COLO829 (cell line): Measurements from ENCODE around the gene HOXA13.

Experiments used
- DNase-seq: peaks from one replicate; pipeline ENCODE4 v3.0.0; 2012; ENCODE audit warnings: low spot score

HOXA13 gene

DNA sequence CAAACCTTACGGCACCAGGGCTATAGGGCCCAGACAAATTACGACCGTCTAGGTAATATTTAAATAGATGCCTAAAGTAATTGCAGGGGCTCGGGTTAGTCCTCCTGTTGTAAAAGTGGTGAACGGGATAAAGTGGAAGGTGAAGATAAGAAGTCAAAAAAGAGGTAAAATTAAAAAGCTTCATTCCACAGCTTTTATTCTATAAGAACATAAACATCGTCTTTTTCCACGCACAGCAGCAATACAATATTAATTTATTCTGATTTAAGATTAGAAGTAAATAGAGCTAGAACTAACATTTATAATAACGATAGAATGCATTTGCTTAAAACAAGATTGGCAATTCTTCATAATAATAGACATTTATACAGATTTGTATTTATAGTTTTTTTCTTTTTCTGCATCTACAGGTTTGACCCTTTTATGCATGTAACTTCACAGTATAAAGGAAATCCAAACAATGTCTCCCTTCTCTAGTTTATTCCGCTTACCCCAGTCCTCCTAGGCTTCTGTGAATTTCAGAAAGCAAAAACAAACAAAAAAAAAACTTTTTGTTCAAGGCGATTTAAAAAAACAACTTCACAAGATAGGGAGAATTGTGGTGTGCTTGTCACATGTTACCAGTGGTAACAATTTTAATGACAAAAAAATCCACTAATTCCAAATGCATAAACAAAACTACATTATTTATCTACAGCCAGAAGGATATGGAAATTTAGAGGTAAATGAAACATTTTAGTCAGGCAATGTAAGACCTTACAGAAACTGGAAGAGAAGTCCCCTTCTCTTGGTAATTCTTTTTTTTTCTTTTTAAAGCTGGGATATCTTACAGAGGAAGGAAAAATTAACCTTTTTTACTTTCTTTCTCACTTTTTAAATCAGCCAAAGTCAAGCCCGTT lies 29.2 kb downstream of the HOXA13 start:
- no peak for DNase-seq

DNA sequence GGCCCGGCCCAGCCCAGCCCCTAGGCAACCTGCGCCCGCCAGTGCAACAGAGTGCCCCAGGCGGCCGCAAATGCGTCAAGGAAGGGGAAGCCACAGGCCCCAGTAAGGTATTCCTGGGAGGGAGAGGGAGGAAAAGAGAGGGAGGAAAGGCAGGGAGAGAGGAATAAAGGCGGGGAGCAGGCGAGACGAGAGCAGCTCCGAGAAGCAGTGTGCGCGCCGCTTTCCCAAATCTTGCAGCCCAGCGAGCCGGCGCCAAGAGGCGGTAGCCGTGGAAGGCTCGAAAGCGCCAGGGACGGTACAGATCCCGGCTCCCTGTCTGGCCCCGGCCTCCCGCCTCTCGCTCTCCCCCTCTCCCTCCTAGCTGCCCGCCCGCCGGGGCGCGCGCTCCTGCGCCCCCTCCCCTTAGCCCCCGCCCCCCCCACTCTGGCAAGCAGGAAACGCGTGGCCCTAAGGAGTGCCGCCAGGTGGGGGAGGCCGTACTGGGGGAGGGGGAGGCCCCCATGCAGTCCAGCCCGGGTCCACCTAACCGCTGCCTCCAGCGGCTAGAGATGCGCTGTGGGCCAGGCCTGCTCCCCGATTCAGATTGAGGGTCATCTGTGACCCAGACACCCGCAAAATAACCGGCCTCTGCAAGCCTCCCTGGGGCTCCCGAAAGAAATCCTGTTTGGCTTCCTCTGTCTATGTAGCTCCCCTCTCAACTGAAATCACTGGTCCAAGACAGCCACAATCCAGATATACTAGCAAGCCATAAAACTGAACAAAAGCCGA lies 30.0 kb downstream of the HOXA13 start:
- no peak for DNase-seq

DNA sequence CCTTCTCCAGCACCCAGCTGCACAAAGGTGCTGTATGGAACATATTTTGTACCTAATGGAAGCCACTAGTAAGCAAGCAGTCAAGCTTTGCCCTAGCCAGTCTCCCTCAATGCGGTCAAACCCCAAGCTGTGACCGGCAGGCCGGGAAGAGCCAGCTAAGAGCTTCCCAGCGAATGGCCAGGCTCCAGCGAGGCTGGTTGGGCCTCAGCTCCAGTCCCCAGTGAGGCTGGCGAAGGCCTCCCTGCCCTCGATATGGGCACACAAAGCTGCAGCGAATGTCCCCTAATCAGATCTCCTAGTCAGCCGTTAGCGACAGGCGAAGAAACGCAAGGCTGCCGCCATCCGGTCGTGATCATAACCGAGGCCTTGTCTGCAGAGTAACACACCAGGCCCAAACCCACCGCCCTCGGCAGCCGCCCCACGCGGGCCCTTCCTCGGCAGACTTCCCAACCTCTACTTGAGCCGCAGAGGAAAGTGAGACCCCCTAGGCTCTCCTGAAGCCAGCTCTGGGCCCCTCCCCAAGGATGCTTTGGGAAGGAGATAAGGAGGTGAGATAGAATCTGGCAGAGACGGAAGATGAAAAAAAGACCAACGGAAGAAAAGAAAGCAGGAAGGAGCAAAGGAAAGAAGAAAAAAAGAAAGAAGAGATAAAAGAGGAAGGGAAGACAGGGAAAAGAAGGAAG lies 31.5 kb downstream of the HOXA13 start:
- no peak for DNase-seq

DNA sequence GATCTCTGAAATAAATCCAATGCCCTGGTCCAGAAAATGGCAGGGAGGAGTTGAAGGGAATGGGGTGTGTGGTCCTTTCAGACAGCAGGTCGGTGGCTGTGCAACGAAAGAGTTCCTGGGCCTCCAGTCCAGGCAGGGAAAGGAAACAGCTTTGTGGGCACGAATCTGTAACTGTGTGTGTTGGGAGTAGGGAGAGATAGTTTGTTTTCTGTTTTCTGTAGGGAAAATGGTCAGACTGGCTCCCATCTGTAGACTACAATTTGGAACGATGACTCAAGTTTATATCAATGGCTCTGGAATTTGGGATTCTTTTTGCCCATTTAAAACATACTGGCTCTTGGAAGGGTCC lies 32.0 kb downstream of the HOXA13 start:
- DNase-seq, result no peak

DNA sequence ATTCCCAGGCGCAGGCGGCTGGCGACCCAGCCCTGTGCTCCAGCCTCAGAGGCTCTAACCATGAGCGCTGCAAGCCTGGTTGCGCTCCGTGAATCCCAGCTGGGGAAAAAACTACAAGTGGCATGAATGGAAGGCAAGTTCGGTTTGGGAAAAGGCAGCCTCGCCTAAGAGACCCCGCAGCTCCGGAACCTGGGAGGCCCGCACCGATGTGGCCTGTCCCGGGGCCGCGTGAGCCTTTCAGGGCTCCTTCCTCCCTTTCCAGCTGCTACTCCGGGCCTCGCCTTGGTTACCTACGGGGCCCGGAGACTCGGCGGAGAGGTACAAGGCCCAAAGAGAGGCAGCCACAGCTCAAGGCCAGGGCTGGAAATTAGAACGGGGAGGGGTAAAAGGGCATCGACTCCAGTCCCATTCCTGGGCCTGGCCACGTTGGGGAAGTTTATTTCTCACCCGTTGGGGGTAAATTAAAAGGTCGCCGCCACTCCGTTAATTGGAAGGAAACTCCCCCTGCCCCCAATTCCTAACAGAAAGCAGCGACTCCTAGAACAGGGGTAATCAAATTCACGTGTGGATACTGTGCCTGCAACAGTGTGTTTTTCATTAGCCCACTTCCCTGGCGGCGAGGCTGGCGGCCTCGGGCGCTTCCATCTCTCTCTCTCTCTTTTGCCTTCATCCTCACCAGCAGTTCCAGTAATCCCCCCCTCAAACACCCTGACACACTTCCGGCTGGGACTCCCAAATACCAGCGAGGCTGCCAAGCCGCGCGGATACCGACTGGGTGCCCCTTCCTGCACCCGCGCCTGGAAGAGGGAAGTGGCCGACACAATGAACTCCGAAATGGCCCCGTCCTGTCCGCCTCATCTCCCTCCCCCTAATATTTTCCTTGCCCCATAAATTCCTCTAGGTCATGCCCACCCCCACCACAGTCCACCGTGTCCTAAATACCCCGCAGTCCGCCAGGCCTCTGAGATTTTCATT lies 33.1 kb downstream of the HOXA13 start:
- DNase-seq, result no peak

DNA sequence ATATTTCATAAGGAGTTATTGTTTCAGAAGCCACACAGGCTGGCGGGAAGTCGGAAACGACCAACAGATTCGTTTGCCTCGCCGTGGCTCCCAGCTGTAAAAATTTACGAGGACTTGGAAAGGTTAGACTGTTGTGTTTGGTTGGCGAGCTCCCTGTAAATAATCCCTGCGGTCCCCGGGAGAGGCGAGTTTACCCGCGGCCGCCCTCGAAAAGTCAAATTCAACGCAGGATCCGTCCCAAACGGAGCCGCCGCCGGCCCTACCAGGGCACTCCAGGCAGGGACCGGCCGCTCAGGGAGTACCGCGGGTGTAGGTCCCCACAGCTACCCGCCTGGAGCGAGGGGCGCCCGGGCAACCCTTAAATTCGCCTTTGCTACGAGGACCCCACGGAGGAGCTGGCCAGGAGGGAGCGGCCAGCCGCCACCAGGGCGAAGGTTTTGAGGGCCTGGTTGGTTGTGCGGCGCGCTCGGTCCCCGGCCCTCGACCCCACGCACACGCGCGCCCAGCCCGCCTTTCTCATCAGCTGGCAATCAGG lies 33.8 kb downstream of the HOXA13 start:
- no peak for DNase-seq

DNA sequence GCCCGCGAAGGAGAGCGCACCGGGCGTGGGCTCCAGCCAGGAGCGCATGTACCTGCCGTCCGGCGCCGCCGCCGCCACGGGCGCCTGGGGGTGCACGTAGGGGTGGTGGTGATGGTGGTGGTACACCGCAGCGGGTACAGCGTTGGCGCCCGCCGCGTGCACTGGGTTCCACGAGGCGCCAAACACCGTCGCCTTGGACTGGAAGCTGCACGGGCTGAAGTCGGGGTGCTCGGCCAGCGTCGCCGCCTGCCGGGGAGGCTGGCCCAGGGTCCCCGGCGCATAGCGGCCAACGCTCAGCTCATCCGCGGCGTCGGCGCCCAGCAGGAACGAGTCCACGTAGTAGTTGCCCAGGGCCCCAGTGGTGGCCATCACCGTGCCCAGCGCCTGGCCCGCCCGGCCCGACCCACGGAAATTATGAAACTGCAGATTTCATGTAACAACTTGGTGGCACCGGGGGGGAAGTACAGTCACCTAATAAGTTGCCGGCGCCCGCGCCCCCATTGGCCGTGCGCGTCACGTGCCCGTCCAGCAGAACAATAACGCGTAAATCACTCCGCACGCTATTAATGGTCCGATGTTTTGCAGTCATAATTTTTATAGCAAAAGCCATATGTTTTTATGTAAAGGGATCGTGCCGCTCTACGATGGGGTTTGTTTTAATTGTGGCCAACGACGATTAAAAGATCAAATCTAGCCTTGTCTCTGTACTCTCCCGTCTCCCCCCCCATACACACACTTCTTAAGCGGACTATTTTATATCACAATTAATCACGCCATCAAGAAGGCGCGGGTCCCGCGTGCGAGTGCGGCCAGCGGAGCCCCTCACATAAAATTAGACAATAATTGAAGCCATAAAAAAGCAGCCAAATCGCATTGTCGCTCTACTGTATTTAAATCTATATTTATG lies 34.5 kb downstream of the HOXA13 start, which contains the start of gene HOXA9:
Gene HOXA9, minus strand, starts transcription at position 449 of the 907 bp plus-strand sequence. Its CDS starts 80 bp downstream, at position 369.
- DNase-seq, result no peak

DNA sequence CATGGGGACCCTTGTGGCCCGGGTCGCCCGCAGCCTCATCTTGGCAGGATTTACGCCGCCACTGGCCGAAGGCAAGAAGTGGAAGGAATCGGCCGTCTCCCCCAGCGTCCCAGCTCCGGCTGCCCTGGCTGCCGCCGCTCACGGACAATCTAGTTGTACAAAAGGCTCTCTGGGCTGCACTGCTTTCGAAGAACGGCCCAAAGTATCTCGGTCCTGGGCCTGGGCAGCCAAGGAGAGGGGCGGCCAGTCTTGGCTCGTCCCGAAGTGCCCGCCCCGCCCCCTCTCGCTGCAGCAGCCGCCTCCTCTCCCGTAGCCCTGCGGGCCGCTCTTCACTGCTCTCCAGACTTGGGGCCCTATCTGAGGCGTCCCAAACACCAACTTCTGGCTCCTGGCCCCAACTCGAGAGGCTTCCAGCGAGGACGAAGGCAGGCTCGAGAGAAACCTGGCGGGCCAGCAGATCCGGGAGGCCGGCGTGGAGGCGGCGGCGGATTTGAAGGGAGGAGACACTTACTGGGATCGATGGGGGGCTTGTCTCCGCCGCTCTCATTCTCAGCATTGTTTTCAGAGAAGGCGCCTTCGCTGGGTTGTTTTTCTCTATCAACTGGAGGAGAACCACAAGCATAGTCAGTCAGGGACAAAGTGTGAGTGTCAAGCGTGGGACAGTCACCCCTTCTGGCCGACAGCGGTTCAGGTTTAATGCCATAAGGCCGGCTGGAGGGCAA lies 35.4 kb downstream of the HOXA13 start:
- DNase-seq, result no peak

DNA sequence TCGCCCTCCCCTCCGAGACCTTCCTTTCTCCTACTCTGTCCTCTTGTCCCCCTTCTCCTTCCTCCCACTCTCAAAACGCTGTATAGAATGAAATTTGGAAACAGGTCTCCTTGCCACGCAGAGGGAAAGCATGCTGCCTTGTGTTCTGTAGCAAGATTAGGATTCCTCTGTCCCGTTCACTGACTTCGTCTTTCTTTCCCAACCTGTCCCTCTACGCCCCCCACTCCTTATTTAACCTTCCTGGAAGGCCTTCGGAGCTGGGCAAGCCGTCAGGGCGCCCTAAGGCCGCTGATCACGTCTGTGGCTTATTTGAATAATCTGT lies 35.9 kb downstream of the HOXA13 start:
- no peak for DNase-seq

DNA sequence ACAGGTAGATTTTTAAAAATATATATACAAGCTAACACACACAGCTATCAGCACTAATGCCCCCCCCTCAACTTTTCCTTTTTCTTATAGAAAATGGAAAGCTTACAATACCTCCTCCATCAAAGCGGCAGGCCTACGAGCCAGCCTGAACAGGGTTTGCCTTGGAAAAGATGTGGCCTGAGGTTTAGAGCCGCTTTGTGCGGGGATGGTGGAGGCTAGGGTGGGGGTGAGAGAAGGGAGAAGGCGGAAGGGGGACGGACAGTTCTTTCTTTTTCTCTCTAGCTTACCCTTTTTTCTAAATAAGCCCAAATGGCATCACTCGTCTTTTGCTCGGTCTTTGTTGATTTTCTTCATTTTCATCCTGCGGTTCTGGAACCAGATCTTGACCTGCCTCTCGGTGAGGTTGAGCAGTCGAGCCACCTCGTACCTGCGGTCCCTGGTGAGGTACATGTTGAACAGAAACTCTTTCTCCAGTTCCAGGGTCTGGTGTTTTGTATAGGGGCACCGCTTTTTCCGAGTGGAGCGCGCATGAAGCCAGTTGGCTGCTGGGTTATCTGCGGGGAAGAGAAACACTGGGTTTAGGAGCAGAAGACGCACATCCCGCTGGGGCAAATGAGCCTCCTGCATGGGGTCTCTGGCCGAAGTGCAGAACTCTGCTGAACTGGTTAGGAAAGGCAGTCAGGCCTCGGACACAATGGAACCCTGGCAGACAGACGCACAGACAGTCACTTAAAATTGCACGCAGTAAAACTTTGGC lies 36.4 kb downstream of the HOXA13 start:
- no peak for DNase-seq

DNA sequence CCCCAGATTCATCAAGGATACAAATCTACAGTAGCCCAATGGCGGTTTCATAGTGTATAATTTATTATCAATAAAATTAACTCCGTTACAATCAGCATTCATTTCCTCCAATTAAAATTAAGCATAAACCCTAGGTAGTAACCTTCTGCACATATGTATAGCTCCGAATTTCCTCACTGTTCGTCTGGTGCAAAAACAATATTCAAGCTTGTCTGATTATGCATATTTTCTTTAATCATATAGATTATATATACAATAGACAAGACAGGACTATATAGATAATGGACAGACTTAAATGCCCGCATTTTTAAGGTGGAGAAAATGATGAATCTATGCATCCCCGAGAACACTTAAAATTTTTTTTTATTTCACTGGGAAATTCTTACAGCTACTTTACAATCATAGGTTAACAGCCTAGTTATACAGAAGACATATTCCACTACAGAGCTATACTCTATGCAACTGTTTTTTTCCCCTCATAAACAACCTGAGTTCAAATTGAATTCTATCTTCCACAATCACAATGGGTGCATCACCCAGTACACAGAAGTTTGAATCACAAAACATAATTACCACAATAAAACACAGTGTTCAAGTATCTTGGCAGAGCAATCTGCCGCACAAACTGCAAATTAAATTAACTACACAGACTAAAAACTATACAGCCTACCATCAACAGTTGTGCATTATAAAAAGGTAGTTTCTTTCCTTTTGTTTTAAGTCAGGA lies 37.2 kb downstream of the HOXA13 start:
- DNase-seq, result no peak

DNA sequence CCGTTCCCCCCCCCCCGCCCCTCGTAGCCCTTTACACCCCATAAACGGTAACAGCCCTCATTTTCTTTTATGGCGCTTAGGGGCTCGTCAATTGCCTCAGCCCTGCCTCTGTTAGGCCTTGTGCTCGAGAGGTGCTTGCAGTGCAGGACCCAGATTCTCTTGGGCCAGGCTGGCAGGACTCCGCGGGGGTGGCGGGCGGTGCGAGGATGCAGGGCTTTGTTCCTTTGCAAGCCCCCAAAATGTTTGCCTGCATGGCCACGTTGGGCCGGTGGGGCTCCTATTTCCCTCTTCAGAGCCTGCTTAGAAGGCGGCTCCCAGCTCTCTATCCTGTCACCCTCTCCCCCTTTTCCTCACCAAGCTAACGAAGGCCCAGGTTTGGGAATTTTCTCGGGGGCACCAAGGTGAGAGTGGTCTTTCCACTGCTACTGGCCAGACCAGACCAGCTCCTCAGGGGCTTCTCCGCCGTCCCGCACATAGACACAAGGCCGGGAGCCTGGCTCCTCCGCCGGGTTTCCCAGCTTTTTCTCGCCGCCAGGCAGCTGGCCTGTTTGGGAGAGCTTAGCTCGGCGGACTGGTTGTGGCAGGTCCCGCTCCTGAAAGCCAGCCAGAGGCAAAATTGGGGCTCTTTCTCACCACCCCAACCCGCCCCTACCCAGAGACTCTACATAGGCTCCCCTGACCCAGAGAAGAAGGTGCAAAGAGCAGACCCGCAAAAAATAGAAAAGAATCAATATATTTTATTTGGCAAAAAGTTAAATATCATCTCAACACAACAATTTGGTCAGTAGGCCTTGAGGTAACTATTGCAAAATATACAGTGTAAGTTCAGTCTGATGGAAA lies 38.0 kb downstream of the HOXA13 start:
- no peak for DNase-seq

DNA sequence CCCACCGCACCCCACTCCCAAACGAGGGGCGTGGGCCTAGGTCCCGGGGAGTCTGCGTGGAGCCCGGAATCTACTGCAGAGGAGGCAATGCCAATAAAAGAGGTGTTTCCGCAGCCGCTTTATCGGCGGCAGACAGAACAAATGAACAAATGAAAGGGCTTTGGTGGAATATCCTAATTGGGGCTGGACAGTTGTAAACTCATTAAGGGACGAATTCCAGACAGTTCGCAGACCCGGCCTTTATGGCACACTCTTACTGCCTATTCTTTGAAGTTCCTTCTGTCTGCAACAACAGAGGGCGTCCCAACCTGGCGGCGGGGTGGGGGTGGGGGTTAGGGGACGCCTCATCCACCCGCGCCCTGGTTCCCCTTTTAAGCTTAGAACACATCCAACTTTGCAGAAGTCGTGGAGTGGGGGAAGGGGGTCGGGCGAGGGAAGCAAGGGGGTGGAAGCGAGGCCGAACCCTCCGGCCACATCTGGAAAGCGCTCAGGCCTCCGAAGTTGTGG lies 38.6 kb downstream of the HOXA13 start:
- DNase-seq, result no peak

DNA sequence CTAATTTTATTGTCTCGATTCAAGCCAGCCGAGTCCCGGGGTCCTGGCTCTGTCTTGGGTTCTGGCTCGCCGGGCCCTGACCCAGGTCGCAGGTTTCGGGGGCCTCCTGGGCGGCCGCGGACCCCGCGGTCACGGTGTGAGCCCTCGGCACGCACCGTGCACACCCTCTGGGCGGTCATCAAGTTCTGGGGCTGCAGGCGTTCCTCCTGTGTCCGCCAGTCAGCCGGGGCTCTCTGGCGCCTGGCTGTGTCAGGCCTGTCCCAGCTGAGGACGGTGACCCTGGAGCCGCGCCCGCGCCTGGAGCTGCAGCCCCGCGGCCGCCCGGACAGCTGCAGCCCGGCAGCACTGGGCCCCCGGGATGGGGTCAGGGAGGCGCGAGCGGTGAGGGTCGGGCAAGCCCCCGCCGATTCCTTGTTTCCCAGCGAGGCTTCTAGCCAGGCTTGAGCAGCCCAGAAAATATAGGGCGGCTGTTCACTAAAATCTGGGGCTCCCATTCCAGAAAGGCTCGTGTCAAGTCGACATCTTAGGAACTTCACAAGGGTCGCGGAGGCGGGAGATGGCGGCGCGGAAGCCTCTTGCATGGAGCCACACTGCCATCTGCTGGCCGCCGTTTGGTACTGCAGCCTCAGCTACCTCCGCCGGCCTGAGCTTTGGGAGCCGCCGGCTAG lies 39.2 kb downstream of the HOXA13 start:
- peak; percentile 81 for DNase-seq

DNA sequence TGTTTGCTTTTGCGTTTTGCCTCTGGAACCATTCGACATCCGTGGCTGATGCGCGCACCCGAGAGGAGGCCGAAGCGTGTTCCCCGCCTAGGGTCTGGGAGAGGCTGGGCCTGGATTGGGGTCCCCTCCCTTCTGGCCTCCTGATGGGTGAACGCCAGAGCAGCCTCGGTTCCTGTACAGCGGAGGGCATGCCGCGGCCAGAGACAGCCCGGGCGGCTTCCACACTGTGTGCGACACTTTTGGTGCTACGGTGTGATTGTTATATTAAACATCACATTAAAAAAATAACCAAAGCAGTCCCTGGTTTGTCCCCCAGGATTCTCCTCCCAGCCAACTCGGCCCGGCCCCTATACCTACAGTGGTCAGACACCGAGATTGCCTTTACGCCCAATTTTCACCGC lies 39.7 kb downstream of the HOXA13 start:
- no peak for DNase-seq
